GM20000 (cell line): ENCODE results near the gene HMCN2.

ENCODE experiments used
- DNase-seq: peaks from one replicate; pipeline ENCODE4 v3.0.0; 2012; ENCODE audit warnings: low spot score
- CTCF ChIP-seq: IDR thresholded peaks from 2 replicates; pipeline ENCODE4 v1.5.1; 2012; ENCODE audit warnings: mild to moderate bottlenecking, control low read depth; ENCODE audit errors: extremely low read depth, missing control alignments

HMCN2 gene

GRCh38 chr9:130407916-130408663, 142.5 kb downstream of the HMCN2 start:
- DNase-seq, result no peak
- no peak for TF ChIP-seq CTCF

- DNase-seq, result no peak
- no peak for TF ChIP-seq CTCF
These were observed 143.1 kb downstream of the HMCN2 start for GRCh38 chr9:130408669-130409068.

- TF ChIP-seq CTCF, result no peak
- no peak for DNase-seq
These were observed 143.7 kb downstream of the HMCN2 start for GRCh38 chr9:130409246-130409645.

GRCh38 chr9:130410443-130410842, 144.9 kb downstream of the HMCN2 start:
- no peak for DNase-seq
- TF ChIP-seq CTCF, result no peak

- TF ChIP-seq CTCF, result no peak
- DNase-seq, result no peak
These were observed 146.0 kb downstream of the HMCN2 start for GRCh38 chr9:130411566-130411915.

GRCh38 chr9:130414081-130414731, 148.6 kb downstream of the HMCN2 start:
- TF ChIP-seq CTCF, result no peak
- DNase-seq, result no peak

GRCh38 chr9:130414910-130415746, 149.6 kb downstream of the HMCN2 start:
- no peak for TF ChIP-seq CTCF
- no peak for DNase-seq
